CD4-positive, alpha-beta T cell treated with Interleukin-21 for 1 hour (primary cell): ENCODE measurements around the gene GNRHR.
"Not testable (repeated sequence)": the region's sequence is repeated elsewhere in the genome, so short reads cannot be mapped to it uniquely, and the experiment has no call there.

ENCODE experiments used
- DNase-seq: peaks from one replicate; pipeline ENCODE4 v3.0.0-alpha.2; 2020

The GNRHR gene, protein sequence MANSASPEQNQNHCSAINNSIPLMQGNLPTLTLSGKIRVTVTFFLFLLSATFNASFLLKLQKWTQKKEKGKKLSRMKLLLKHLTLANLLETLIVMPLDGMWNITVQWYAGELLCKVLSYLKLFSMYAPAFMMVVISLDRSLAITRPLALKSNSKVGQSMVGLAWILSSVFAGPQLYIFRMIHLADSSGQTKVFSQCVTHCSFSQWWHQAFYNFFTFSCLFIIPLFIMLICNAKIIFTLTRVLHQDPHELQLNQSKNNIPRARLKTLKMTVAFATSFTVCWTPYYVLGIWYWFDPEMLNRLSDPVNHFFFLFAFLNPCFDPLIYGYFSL

DNA sequence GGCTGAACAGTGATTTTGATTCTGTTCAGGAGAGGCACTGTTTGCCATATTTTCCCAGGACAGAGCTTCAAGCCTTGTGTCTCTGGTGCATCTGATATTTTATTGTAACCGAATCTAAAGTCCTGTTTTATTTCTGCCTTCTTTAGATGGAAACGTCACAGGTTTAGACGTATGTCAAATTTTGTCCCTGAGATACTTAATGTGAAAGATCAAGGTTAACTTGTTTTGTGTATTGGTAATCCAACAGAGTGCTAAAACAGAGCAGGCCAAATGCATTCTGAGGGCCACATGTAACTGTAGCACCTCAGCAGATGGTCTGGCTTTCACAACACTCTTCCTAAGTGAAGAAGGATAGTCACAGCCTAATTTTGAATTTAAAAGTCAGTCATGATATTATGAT is at the start of gene GNRHR:
Gene GNRHR (minus strand): TSS at position 101 of the 400 bp plus-strand sequence. CDS start 53 bp downstream, at position 48.
- DNase-seq = no peak

DNA sequence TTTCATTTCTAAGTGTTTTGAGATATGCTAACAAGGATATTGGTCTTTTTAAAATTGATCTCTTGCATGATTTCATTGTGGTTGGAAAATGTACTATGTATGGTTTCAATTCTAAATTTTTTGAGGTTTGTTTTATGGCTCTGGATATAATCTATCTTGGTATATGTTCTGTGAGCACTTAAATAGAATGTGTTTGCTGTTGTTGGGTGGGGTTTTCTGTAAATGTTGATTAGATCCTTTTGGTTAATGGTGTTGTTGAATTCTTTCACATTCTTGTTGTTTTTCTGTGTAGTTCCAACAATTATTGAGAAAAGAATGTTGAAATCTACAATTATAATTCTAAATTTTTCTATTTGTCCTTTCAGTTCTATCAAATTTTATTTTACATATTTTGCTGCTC is 42.6 kb upstream of the GNRHR start:
- no peak for DNase-seq

DNA sequence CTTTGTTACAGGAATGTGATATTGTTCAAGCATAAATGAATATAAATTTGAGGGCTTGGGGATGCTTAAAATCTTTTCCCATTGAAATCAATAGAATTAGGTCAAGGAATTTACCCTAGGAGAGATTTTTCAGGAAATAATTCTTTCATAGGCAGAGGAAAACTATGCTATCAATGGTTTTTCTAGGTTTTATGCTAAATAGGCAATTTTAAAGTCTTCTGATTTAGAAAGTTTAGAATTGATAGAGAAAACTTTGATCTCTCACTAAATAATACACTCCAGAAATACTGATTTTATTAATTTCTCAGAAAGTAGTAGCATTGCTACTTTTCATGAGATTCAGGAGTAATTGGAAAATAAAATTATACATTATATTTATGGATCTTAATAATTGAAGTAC is 36.5 kb upstream of the GNRHR start:
- DNase-seq = no peak

DNA sequence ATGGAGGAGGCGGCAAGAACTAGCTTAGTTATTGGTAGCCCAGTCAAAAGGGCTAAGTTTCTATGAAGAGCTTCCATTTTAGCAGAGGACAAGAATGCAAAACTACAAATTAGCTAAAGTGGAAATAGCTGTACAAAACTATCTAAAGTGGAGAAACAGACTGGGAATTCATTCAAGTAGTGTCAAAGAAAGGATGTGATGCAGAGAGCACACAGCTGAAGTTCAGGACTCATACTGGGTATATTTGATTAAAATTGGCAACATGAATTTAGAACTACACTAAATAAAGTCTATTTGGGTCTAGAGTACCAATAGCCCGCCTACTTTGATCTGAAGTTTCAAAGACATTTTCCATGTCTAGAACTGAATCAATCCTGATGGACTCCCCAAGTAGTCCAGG is 33.1 kb upstream of the GNRHR start:
- DNase-seq = no peak

DNA sequence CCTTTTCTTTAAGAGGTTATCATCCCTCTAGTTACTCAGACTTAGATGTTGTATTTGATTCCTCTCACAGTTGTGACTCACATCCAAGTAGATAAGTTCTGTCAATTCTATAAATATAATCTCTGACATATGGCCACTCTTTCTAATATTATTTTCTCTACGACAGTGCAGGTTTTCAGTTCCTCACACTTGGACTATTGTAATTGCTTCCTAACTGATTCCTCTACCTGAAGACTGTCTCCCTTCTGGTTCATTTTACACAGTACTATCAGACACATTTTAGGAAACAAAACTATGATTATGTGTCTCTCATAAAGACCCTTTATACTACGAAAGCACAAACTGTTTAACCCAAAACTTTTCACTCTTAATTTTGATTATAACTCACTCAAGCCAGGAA is 31.3 kb upstream of the GNRHR start:
- DNase-seq = no peak

DNA sequence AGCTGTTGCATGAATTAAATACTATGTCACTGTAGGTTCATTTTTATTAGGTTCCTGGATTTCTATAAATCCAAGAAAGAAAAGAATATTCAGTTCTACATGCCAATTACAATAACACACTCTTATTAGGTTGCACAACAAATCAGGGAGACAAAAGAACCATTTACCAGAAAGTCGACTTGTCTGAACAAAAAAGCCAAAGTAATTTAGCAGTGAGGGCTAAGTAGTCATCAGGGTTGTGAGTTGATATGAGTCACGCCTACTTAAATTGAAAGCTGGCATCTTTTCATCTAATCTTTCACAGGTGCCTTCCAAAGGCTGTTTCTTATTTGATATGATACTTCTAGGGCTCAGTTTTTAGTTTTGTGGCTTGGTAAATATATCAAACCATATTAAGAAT is 25.4 kb upstream of the GNRHR start:
- DNase-seq = no peak

DNA sequence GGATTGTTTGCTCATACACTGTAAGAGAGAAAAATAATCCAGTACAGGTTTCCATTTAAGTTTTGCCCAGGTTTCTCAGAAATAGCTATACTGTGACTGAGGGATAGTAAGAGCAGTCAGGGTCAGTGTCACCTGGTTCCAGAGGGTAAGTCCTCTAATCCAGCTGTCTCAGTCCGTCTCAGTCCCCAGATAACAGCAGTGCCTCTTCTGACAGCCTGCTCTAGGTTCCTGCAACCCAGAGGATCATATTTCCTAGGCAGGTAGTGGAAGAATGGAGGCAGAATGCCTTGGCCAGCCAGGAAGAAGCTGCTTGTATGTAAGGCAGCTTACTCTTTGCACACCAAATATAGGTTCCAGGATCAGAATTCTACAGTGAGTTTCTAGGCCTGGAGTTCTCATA is 22.6 kb upstream of the GNRHR start:
- DNase-seq = no peak

DNA sequence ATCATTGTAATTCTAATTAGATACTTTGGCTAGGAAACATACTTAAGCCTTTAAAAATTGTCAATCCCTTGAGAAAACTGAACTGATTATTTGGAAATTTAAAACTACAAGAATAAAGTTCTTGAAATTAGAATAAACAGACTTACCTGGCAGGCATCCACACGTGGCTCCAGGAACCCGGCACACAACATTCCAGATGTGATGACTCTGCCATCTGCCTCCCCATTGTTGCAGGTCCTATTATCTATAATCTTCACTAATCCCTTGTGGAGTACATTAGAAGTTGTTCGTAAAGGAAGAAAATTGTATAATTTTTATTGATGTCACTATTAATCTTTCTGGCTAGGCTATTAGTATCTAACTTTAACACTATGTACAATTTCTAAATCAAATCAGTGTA is 16.2 kb upstream of the GNRHR start:
- no peak for DNase-seq

DNA sequence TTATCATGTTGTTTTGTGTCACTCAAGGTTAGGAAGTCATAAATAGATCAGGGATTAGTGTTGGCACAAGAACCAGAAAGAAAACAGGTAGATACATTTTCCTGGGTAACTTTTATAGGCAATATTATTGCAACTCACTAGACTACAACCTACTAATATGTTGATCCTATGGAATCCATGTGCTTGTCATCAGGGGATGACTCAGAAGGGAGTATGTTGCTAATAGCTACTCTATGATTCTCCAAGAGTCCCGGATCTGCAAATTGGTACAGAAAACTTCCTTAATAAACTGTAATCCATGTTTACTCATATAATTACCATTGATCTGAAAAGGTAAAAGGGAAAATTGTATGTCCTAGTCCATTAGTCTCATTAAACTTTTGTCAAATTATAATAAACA is 11.7 kb upstream of the GNRHR start:
- DNase-seq = no peak

DNA sequence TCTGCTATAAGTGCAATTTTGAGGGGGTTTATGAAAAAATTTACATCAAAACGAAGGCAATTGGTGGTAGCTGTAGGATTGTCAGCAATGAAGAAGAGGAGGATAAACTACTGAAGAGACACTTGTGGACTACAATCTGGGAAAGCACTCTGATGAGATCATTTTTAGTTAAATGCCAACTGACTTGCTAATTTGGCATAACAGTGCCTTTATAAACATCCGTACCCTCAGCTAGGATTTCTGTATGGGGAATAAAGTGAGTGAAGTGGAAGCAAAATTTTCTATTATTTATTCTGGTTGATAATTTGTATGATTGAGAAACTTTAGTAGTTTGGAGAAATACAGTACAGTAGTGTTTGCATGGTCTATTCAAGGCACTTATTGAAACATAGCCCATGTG is 11.2 kb upstream of the GNRHR start:
- DNase-seq = no peak

DNA sequence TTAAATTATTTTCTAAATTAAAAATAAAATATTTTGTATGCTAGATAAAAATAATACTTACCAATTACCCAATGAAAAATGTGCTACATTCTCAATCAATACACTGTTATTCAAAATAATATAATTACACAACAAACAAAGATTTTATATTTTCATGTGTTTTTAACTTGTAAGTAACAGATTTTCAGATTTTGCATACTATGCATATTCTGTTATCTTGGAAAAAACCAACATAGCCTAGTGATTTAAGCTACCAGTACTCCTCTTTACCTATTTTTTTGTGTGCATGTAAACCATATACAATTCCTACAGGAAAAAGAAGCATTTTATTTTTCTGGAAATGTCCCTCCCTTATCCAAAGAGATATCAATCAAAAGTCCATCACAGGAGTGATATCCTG is 10.0 kb upstream of the GNRHR start:
- no peak for DNase-seq

DNA sequence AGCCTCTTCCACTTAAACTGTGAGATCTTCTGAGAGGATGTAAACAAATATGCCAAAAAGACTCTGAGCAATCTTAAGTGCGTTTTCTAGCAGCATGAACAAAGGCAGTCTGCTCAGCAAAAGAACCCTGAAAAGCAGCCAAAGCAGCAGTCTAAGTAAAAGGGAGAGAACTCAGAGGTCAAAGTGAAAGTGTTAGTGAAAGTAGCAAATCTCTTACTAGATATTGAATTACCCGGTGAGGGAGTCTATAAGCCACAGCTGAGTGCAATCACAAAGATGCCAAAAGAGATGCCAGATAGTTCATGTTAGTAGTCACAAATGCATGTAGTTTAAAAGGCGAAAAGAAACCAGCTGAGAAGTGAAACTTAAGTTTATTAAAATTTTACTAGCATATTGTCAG is 7.9 kb upstream of the GNRHR start:
- peak; percentile 1 for DNase-seq

DNA sequence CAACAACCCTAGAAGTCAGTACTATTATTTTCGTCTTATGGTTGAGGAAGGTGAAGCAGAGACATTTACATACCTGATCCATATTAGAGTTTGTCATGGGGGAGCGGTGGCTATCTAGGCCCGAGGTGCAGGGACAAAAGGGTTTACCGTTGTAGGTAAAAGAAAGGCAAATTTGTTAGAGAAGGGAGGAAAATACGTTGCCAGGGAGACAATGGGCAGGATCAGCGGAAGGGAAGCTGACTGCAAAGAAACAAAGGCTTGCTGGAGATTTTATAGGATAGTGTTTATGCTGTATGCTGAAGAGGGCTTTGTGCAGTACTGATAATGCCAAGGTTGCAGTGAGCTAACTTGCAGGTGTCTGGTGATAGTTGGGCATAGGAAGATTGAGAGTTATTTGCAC is 2.8 kb upstream of the GNRHR start:
- not testable (repeated sequence) for DNase-seq

DNA sequence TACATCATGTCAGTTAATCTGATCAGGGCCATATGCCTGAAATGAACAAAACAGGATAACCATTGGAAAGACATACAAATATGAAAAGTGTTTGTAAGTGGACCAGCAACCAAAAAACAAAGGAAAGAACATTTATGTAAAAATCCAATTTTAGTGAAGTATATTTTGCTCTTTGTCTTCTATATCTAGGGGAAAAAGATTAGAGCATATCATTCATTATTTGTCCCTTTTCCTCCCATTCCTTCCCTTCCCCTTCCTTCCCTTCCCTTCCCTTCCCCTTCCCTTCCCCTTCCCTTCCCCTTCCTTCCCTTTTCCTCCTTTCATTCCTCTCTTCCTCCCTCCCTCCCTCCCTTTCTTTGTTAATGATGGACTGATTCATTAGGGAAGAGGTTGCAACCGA is 1.8 kb upstream of the GNRHR start:
- no peak for DNase-seq

DNA sequence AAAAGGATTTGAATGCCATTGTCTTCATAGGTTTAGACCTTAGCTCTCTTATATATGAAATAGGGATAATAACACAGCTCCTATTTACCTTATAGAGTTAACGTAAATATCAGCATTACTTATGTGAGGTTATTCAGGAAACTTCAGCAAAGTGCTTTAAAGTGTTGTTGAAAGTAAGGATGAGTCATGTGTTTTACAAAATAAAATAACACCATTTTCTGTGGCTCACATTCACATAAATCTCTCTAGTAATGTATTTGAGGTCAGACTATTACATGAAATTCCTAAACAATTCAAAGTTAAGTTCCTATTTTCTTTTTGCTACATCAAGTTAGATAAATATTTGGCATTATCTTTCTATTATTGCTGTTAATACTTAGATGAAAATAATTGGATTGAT is 2.9 kb downstream of the GNRHR start:
- DNase-seq = no peak

DNA sequence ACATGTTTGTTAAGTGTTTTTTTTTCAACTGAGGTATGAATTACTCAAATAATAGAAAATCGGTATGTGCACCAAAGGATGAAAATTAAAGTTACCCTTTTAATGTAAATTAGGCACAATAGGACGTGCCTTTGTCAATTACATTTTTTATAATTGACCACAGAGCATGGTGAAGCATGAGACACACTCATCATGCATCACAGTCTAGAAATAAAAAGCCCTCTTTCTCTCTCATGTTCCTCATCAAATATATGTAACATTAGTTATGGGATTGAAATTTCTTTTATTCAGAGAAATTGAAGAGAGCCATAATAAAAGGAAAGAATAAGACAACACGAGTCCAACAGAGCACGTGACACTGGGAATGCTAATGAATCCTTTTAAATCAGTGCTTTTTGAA is 3.5 kb downstream of the GNRHR start:
- DNase-seq = no peak

DNA sequence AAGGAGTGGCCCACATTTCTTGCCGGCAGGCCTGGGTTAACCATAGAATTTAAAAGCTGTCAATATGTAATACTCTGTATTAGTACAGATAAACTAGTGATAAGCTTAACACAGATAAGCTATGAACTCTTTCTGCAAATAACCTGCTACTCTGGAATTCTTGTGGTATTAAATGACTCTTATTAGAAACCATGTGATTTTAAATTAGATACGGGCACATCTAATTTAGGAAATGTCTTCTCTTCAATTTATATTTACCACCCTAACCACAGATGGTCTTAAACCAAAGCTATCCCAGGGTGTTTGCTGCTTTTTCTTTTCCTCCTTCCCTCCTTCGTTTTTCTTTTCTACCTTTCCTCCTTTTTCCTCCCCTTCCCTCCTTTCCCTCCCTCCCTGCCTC is 4.9 kb downstream of the GNRHR start:
- DNase-seq = no peak

DNA sequence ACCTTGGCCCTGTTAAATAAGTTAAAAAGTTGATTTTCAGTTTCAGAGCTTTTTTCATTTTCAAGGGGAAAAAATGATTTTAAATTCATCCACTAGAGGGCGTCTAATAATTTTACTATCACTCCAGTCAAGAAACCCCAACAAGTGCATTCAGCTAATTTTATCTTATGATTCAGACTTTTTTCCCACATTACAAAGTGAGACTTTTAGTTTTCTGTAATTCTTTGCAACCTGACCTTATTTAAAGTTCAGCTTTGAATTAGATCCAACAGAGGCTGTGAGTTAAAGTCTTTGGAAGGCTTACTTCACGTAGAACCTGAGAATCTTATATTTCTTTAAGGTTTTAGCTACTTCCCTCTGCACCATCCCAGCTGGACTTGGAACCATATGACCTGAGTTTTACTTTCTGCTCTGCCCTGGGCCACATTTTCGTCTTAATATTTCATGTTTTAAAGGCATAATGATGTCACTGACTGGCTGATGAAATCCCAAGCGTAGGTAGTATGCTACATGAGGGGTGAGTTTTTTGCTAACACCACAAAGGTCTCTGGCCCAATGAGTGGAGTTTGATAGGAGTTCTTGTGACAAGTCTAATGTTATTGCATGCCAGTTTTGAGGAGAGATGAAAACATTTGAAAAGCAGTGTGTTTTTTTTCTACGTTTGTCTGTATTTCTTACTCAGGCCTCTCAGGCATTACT is 7.2 kb downstream of the GNRHR start:
- peak; percentile 37 for DNase-seq

DNA sequence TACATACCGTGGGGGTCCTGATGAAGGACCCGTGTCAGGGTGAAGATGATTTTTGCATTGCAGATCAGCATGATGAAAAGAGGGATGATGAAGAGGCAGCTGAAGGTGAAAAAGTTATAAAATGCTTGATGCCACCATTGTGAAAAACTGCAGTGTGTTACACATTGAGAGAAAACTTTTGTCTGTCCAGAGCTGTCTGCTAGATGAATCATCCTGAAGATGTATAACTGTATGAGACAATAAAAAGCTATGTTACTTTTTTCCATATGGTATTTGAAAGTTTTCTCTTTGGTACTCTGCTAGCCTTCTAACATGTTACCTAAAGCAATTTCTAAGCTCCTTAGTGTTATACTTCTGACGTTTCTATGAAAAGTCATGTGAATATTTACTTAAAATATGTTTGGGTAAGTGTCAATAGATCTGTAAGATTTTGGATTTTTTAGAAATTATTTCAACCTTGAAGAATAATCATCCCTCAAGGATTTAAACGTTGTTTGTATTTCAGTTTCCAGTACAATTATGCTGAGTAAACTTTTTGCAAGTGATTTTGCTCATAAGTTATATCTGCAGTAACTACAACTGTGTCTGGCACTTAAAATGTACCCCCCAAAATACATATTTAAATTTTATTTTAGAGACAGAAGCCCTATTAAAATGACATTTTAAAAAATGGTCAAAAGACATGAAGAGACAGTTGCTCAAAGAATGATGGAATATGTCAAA is 9.5 kb downstream of the GNRHR start:
- DNase-seq = no peak

DNA sequence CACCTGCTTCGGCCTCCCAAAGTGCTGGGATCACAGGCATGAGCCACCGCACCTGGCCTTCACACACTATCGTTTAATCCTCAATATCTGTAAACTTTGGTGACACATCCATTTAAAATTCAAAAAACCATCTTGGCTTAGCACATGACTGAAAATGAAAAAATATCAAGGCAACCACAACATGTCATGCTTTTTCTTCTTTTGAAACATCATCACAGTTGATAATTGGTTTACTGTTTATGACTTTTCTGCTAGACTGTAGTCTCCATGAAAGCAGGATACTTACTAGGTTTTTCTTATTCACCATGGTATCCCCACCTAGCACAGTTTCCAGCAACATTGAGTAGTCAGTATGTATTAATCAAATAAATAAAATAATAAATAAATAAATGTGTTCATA is 11.0 kb downstream of the GNRHR start:
- DNase-seq = no peak

DNA sequence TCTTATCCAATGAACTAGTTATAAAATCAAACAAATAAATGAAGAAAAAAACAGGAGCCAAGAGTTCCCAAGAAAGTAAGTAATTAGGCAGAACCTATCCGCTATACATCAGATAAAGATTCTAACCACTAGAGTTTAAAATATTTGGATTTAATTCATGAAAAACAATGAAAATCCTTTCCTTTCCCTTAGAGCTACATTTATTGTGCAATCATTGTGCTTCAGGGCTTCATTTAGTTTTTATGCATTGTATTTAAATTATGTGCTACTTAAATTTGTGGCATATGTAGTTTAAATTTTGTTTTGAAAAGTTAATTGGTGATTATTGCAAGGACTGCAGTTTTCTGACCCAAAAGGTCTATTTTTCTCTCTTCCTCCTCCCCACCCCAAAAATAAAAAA is 17.9 kb downstream of the GNRHR start:
- no peak for DNase-seq

DNA sequence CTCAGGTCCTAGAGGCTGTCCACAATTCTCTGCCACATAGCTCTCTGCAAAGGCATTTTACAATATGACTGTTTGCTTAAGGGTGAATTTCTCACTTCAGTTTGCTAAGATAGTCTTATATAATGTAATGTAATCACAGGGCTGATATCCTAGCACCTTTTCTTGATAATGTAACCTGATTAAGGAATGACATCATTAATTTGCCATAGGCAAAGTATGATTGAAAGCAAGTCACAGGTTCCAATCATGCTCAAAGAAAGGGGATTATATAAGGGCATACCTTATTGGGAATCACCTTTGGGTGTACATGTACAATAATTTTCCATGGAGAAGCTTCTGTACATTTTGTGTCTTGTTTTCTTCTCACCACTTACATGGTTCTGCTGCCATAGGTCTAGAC is 18.9 kb downstream of the GNRHR start:
- no peak for DNase-seq

DNA sequence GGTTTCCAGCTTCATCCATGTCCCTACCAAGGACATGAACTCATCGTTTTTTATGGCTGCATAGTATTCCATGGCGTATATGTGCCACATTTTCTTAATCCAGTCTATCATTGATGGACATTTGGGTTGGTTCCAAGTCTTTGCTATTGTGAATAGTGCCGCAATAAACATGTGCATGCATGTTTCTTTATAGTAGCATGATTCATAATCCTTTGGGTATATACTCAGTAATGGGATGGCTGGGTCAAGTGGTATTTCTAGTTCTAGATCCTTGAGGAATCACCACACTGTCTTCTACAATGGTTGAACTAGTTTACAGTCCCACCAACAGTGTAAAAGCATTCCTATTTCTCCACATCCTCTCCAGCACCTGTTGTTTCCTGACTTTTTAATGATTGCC is 23.7 kb downstream of the GNRHR start:
- not testable (repeated sequence) for DNase-seq
